LHCN-M2 (cell line): ENCODE measurements around the gene REC8. TPM values are rescaled to one million over a fixed set of nuclear protein-coding genes. Genes with fewer than 3 reads are reported as not detected.

Experiments used
- DNase-seq: peaks from one replicate; pipeline ENCODE4 v3.0.0-alpha.2; 2012; ENCODE audit warnings: low read depth
- polyA plus RNA-seq: library from polyadenylated mRNA; unstranded; fragments of >200 nt; gene quantifications from one replicate; pipeline ENCODE4 v1.2.1, GENCODE V29; 2012; ENCODE audit warnings: missing spikeins
- total RNA-seq: library from RNA; depleted of rRNA; stranded (reverse); fragments of >200 nt; gene quantifications from 2 replicates; pipeline ENCODE4 v1.2.3, GENCODE V29; 2014; rRNA removed

The REC8 gene, protein sequence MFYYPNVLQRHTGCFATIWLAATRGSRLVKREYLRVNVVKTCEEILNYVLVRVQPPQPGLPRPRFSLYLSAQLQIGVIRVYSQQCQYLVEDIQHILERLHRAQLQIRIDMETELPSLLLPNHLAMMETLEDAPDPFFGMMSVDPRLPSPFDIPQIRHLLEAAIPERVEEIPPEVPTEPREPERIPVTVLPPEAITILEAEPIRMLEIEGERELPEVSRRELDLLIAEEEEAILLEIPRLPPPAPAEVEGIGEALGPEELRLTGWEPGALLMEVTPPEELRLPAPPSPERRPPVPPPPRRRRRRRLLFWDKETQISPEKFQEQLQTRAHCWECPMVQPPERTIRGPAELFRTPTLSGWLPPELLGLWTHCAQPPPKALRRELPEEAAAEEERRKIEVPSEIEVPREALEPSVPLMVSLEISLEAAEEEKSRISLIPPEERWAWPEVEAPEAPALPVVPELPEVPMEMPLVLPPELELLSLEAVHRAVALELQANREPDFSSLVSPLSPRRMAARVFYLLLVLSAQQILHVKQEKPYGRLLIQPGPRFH
- total RNA-seq = 1.6 and 5.5 TPM in 2 replicates
- polyA plus RNA-seq = 1.3 TPM

DNA sequence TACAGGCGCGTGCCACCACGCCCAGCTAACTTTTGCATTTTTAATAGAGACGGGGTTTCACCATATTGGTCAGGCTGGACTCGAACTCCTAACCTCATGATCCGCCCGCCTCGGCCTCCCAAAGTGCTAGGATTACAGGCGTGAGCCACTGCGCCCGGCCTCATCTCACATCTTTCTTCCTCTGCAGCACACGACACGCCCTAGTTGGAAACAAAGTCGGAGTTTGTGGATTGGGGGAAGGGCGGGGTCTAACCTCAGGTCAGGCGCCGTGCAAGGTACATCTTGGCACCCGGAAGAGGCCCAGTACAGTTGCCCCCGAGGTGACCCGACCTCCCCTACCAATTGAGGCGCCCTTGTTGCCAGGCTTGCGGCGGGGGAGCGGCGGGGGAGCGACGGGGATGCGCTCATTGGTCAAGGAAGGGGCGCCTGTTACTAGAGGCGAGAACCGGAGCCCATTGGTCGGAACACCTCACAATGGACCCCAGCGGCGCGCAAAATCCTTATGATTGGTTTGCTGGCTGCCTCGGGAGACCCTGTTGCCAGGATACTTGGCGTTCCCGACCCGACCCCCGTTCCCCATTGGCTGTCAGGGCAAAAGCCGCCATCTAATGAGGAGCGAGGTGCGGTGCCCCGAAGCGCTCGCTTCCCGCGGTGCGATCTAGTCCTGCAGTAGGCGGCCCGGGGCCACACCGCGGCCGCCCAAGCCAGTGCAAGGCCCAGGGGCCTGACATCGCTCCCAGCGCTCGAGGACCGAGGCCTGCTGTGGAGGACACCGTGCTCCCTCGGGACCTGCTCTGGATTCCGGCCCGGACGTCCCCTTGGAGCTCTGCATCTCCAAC is at the start of gene REC8:
Gene REC8 (plus strand): TSS at position 659 of the 839 bp plus-strand sequence. CDS start 473 bp downstream, outside the sequence.
- DNase-seq = no peak

- no peak for DNase-seq
Observed at GRCh38 chr14:24122416-24122815, 49.5 kb upstream of the REC8 start.

- no peak for DNase-seq
Observed at GRCh38 chr14:24122898-24123297, 49.0 kb upstream of the REC8 start.

DNA sequence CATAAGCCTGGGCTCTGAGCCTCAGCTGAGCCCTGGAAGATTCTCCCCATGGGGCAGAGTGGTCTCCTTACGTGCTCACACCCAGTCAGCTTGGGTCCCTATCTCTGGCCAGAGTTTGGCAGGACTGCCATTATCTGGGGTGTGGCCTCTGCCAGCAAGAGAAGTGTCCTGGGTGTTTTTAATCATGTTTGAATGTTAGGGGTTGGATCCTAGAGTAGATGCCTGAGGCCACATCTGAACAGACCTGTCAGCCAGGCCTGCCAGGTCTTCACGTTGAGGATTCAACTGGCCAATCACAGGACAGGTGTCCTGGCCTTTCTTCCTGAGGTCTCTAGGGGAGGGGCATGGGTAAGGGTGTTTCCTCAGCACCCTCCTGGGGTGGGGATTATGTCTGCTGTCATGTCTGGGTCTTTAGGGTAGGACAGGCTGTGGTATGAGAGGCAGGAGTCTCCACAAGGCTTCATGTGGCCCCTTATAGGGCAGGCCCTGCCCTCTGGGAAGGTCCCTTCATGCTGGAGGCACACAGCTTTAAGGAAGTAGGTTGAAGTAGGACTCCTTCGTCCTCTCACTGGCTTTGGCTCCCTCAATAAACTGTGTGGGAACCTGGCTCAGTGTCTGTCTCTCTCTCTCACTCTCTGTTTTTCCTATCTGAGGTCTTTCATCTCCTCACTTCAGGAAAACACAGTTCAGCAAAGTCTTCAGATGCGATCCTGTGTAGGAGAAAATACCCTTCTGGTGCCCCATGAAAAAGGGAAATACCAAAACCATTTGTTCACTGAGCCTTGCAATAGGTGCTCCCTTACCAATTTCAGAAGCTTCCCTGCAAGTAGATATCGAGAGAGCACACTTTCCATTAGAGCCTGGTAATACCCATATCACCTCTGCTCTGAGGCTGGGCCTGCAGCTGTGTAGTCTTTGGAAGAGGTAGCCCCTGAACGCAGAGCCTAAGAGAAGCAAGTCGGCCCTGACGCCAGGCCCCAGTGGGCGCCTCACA is 48.2 kb upstream of the REC8 start:
- no peak for DNase-seq

- no peak for DNase-seq
Observed at GRCh38 chr14:24126939-24127338, 44.9 kb upstream of the REC8 start.

- no peak for DNase-seq
Observed at GRCh38 chr14:24127673-24128072, 44.2 kb upstream of the REC8 start.

DNA sequence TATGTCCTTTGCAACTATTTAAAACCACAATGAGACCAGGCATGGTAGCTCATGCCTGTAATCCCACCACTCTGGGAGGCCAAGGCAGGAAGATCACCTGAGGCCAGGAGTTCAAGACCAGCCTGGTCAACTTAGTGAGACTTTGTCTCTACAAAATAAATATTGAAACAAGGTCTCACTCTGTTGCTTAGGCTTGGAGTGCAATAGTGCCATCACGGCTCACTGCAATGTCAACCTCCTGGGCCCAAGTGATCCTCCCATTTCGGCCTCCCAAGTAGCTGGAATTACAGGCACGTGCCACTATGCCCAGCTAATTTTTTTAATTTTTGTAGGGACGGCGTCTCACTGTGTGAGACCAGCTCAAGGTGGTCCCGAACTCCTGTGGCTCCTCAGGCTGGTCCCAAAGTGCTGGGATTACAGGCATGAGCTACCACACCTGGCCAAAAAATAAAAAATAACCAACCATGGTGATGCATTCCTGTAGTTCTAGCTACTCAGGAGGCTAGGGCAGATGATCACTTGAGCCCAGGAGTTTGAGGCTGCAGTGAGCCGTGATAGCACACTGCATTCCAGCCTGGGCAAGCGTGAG is 42.4 kb upstream of the REC8 start:
- no peak for DNase-seq

GRCh38 chr14:24130380-24130716 is 41.5 kb upstream of the REC8 start, which contains the start of gene FITM1:
FITM1 (plus strand) TSS chr14:24130659; CDS start chr14:24131564, 905 bp downstream.
- DNase-seq = no peak

GRCh38 chr14:24130717-24131548 is 40.9 kb upstream of the REC8 start:
- DNase-seq = peak; percentile 88

DNA sequence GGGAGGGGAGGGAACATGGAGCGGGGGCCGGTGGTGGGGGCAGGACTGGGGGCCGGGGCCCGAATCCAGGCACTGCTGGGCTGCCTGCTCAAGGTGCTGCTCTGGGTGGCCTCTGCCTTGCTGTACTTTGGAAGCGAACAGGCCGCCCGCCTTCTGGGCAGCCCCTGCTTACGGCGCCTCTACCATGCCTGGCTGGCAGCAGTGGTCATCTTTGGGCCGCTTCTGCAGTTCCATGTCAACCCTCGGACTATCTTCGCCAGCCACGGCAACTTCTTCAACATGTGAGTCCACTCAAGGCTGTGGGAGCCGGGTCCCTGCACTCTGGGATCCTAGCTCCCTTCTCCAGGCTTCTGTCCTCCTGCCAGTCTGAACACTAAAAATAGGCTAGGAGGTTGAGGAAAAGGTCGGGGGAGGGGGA is 40.3 kb upstream of the REC8 start:
- DNase-seq = no peak

- DNase-seq = no peak
Observed at GRCh38 chr14:24132061-24132685, 39.7 kb upstream of the REC8 start.

DNA sequence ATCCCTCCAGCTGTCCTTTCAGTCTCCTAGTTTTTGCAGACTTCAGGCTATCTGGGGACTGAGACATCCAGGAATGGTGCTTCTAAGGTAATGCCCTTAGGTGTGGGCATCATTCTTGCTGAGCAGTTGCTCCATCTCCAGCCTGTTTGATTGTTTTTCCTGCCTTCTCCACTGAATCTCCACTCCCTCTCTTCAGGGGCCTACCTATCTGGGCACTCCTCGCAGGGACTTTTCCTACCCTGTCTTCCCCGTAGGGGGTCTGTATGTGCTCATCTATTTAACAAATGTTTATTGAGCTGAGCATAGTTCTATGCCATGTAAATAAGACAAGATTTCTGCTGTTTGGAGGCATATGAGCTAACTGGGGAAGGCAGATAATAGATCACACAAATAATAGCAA is 38.9 kb upstream of the REC8 start:
- DNase-seq = no peak

- DNase-seq = no peak
Observed at GRCh38 chr14:24133735-24134134, 38.1 kb upstream of the REC8 start.

DNA sequence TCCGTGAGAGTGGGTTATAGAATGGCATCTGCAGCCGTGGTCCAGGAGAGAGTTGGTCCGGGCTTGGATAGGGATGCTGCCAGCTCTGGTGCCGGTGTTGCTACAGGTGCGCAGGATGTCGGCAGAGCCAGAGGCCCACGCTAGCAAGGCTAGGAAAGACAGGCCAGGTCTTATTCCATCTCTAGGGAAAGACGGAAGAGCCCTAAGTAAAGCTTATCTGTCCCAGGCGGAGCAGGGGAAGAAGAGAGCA is 36.4 kb upstream of the REC8 start:
- no peak for DNase-seq

DNA sequence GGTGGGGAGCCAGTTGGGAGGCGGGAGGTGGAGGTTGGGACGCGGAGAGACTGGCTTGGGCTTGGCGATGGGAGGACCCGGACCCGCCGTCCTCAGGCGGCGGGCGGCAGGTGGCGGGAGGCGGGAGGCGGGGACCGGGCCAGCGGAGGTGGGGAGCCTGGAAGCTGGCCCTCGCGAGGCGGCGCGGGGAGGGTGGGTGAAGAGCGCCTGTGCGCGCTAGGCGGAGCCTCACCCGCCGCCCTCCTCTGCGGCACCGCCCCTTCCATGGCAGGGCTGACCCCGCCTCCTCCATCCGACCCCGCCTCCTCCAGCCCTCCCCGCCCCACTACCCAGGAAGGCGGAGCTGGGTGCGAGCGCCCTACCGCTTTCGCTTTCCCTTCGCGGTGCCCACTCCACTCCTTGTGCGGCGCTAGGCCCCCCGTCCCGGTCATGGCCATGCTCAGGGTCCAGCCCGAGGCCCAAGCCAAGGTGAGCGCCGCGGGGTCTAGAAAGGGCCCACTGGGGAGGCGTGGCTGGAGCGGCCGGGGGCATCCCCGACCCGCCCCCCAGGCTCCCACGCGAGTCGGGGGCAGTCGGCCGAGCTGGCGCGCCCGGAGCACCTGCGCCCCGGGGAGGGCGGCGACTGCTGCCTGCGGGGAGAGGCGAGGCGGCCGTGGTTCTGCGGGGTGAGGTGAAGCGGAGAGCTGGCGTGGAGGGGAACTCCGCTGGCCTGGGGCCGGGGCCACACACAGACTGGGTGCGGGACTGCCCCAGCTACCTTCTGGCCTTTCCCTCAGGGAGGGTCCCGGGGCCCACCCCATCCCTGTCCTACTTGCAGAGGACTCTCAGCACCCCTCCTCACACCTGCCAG is 35.8 kb upstream of the REC8 start, which contains the start of gene PSME1:
Gene PSME1 (plus strand): TSS at position 361 of the 850 bp plus-strand sequence. CDS start 69 bp downstream, at position 430.
- peak; percentile 81 for DNase-seq

- DNase-seq = no peak
Observed at GRCh38 chr14:24136684-24137528, 35.0 kb upstream of the REC8 start.
